Gastrocnemius medialis (tissue), 4 donors: Measurements from ENCODE around the gene NNT. TPM values are rescaled to one million over a fixed set of nuclear protein-coding genes. Genes with fewer than 3 reads are reported as not detected.

Experiments used
- ATAC-seq, 2 donors: fragments of 150-250 bp; one replicate each; pipeline ENCODE4 v1.9.1; 2016
- DNase-seq, 2 donors: peaks; one replicate each; pipeline ENCODE4 v3.0.0-alpha.2; 2019
- H3K27ac ChIP-seq, 4 donors: fragments of 200-600 bp; sonication (generic); 1 replicate in 1 of 4; 2 replicates in 3 of 4; pipeline ENCODE4 v1.5.1; 2016 to 2018; ENCODE audit warnings: mild to moderate bottlenecking in 2 of 4, moderate library complexity in 1 of 4
- H3K27me3 ChIP-seq, 3 donors: fragments of 200-600 bp; sonication (generic) in 2 of 3; 1 replicate in 1 of 3; 2 replicates in 2 of 3; pipeline versions ENCODE4 v1.5.1 to v1.6.0; 2016 to 2019; ENCODE audit warnings: mild to moderate bottlenecking in 1 of 3, moderate library complexity in 1 of 3
- H3K36me3 ChIP-seq, 2 donors: fragments of 200-600 bp; sonication (generic) in 1 of 2; one replicate each; pipeline ENCODE4 v1.5.1; 2017 to 2018
- H3K4me1 ChIP-seq, 2 donors: fragments of 200-600 bp; sonication (generic) in 1 of 2; one replicate each; pipeline ENCODE4 v1.5.1; 2016 to 2017; ENCODE audit warnings: mild to moderate bottlenecking in 2 of 2
- H3K4me3 ChIP-seq, 4 donors: fragments of 200-600 bp; sonication (generic) in 3 of 4; 1 replicate in 1 of 4; 2 replicates in 3 of 4; pipeline ENCODE4 v1.5.1; 2016 to 2019; ENCODE audit warnings: mild to moderate bottlenecking in 2 of 4
- H3K9me3 ChIP-seq, 3 donors: fragments of 200-600 bp; sonication (generic) in 2 of 3; 1 replicate in 1 of 3; 2 replicates in 2 of 3; pipeline ENCODE4 v1.5.1; 2016 to 2019
- CTCF ChIP-seq, 5 experiments: fragments of 450-650 bp in 3 of 5; fragments of 200-600 bp in 2 of 5; sonication (generic) in 2 of 5; IDR thresholded peaks in 4 of 5; conservative IDR thresholded peaks in 1 of 5; 1 replicate in 4 of 5; 2 replicates in 1 of 5; pipeline ENCODE4 v1.5.1; 2016 to 2019; ENCODE audit warnings: antibody characterized with exemption in 5 of 5, mild to moderate bottlenecking in 3 of 5, moderate library complexity in 3 of 5
- POLR2A ChIP-seq, 2 donors: fragments of 450-650 bp; IDR thresholded peaks; one replicate each; pipeline ENCODE4 v1.6.1; 2017; ENCODE audit warnings: antibody characterized with exemption in 2 of 2, mild to moderate bottlenecking in 2 of 2, moderate library complexity in 2 of 2
- in situ Hi-C, 4 donors: fragments of 200-750 bp; cut with MboI; loops; one replicate each; pipeline versions ENCODE4 v1.15.0 to v1.8.0; 2017; ENCODE audit warnings: low sequenced_read_pairs in 4 of 4
- intact Hi-C: fragments of 100-400 bp; cut with DNase I; formaldehyde crosslinking; loops from one replicate; pipeline ENCODE4 v1.15.1; 2023; ENCODE audit warnings: low total_unique reads
- total RNA-seq, 4 donors: library from RNA; depleted of rRNA; stranded (reverse); fragments of >200 nt; gene quantifications; one replicate each; pipeline versions ENCODE4 v1.1.0 to v1.2.3, GENCODE V29; 2016

Gene NNT
- total RNA-seq, 4 donors from 2014 or later = 90.3 to 149 (median 127) TPM

GRCh38 chr5:43582082-43583005 is 20.6 kb upstream of the NNT start:
- intact Hi-C loops = no loop called here
- TF ChIP-seq POLR2A (IDR thresholded peaks at IDR 0.05) (no peak), CTCF (IDR thresholded peaks at IDR 0.05 in 4 of 5, conservative IDR thresholded peaks at IDR 0.05 in 1 of 5) (no peak)

GRCh38 chr5:43583724-43584123 is 19.3 kb upstream of the NNT start:
- DNase-seq (no peak), ATAC-seq (no peak)
- intact Hi-C loops (no loop called here), in situ Hi-C loops (no loop called here)
- Histone ChIP-seq H3K27ac (no peak overlapping the region), H3K9me3 (no peaks in the 10 kb centered on the region), H3K27me3 (no peaks in the 10 kb centered on the region), H3K4me1 (peaks cover 7 to 12% of the 10 kb centered on the region in 2 donors), H3K36me3 (no peaks in the 10 kb centered on the region), H3K4me3 (no peak overlapping the region)
- TF ChIP-seq CTCF (IDR thresholded peaks at IDR 0.05 in 4 of 5, conservative IDR thresholded peaks at IDR 0.05 in 1 of 5) (no peak), POLR2A (IDR thresholded peaks at IDR 0.05) (no peak)

More at GRCh38 chr5:43582082-43583005, 20.6 kb upstream of the NNT start:
- Histone ChIP-seq H3K4me3 (no peak overlapping the region), H3K36me3 (no peaks in the 10 kb centered on the region), H3K27ac (peak overlapping the region in 1 of 4 donors; percentile 6), H3K4me1 (peaks cover 7 to 12% of the 10 kb centered on the region in 2 donors), H3K9me3 (no peaks in the 10 kb centered on the region), H3K27me3 (no peaks in the 10 kb centered on the region)
- ATAC-seq (no peak), DNase-seq (no peak)
- in situ Hi-C loops = no loop called here

GRCh38 chr5:43584166-43584699 is 18.7 kb upstream of the NNT start:
- no peaks in the 10 kb centered on the region for H3K9me3 ChIP-seq
- TF ChIP-seq POLR2A (IDR thresholded peaks at IDR 0.05) (no peak), CTCF (IDR thresholded peaks at IDR 0.05 in 4 of 5, conservative IDR thresholded peaks at IDR 0.05 in 1 of 5) (no peak)
- no peak for DNase-seq
- no peaks in the 10 kb centered on the region for H3K27me3 ChIP-seq
- ATAC-seq = no peak
- peaks cover 12% of the 10 kb centered on the region in 2 donors for H3K4me1 ChIP-seq
- H3K27ac ChIP-seq = peak overlapping the region in 1 of 4 donors; percentile 19
- in situ Hi-C loops = no loop called here
- intact Hi-C loops = no loop called here
- no peaks in the 10 kb centered on the region for H3K36me3 ChIP-seq
- H3K4me3 ChIP-seq = no peak overlapping the region

- intact Hi-C loops (no loop called here), in situ Hi-C loops (no loop called here)
- Histone ChIP-seq H3K9me3 (no peaks in the 10 kb centered on the region), H3K36me3 (no peaks in the 10 kb centered on the region), H3K4me3 (no peak overlapping the region), H3K27ac (peak overlapping the region in 2 of 4 donors; percentile 12 to 48), H3K27me3 (no peaks in the 10 kb centered on the region), H3K4me1 (peaks cover 12 to 18% of the 10 kb centered on the region in 2 donors)
- ATAC-seq = no peak
- no peak for DNase-seq
- no peak for TF ChIP-seq CTCF (IDR thresholded peaks at IDR 0.05 in 4 of 5, conservative IDR thresholded peaks at IDR 0.05 in 1 of 5)
These were observed 14.1 kb upstream of the NNT start for GRCh38 chr5:43588842-43589241.
